Adrenal gland (tissue), 12 donors: ENCODE results near the gene SAMD4A. TPM values are rescaled to one million over a fixed set of nuclear protein-coding genes. Genes with fewer than 3 reads are reported as not detected.

ENCODE experiments used
- DNase-seq, 7 donors: peaks; one replicate each; pipeline ENCODE4 v3.0.0-alpha.2; 2019 to 2020
- H3K27ac ChIP-seq, 5 donors: fragments of 200-600 bp; sonication (generic) in 4 of 5; 1 replicate in 3 of 5; 2 replicates in 2 of 5; pipeline versions ENCODE4 v1.5.1 to v1.8.0; 2016 to 2020; ENCODE audit warnings: mild to moderate bottlenecking in 1 of 5
- H3K27me3 ChIP-seq: fragments of 200-600 bp; 2 replicates; pipeline ENCODE4 v1.8.0; 2021
- H3K36me3 ChIP-seq, 2 donors: fragments of 200-600 bp; replicated peaks in 1 of 2; 1 replicate in 1 of 2; 2 replicates in 1 of 2; pipeline versions ENCODE4 v1.5.1 to v1.8.0; 2018 to 2022
- H3K4me1 ChIP-seq, 2 donors: fragments of 200-600 bp; replicated peaks in 1 of 2; 1 replicate in 1 of 2; 2 replicates in 1 of 2; pipeline versions ENCODE4 v1.5.1 to v1.8.0; 2018 to 2021
- H3K4me3 ChIP-seq, 4 donors: fragments of 200-600 bp; sonication (generic) in 3 of 4; one replicate each; pipeline ENCODE4 v1.5.1; 2016 to 2018
- H3K9me3 ChIP-seq, 3 donors: fragments of 200-600 bp; sonication (generic) in 1 of 3; replicated peaks in 1 of 3; 1 replicate in 2 of 3; 2 replicates in 1 of 3; pipeline versions ENCODE4 v1.5.1 to v1.8.0; 2016 to 2021
- POLR2A ChIP-seq, 2 donors: fragments of 450-650 bp; IDR thresholded peaks; one replicate each; pipeline ENCODE4 v1.6.1; 2017; ENCODE audit warnings: antibody characterized with exemption in 2 of 2, mild to moderate bottlenecking in 2 of 2, moderate library complexity in 1 of 2
- WGBS, 4 donors: extraction: QIAGEN DNeasy Blood & Tissue Kit in 2 of 4; methylation state at CpG; one replicate each; pipeline versions ENCODE4 v1.1.5 to v1.1.7; 2013 to 2017; 5-methylcytosine and 5-hydroxymethylcytosine counted together
- intact Hi-C, 2 donors: fragments of 100-400 bp; cut with DNase I; formaldehyde crosslinking; loops; one replicate each; pipeline versions ENCODE4 v1.14.1 to v1.15.0; 2022 to 2023
- polyA plus RNA-seq, 3 donors: library from polyadenylated mRNA; stranded (reverse); fragments of 200-250 nt in 2 of 3; fragments of 350-450 nt in 1 of 3; fragmentation: Illumina TruSeq in 1 of 3; extraction: RNeasy Lipid Tissue Mini Kit (QIAGEN cat#74804) in 1 of 3; gene quantifications; one replicate each; pipeline ENCODE4 v1.2.3, GENCODE V29; 2013 to 2014
- total RNA-seq, 9 donors: library from RNA; depleted of rRNA in 4 of 9; stranded (reverse); fragments of >200 nt in 4 of 9; fragments of 120-200 nt in 1 of 9; fragmentation: NEBNext Ultra II Directional in 1 of 9; extraction: Animal tissue kit (Norgen Biotek cat#: 25700) in 1 of 9; gene quantifications; one replicate each; pipeline versions ENCODE4 v1.1.0 to v1.2.4, GENCODE V29; 2013 to 2023
- TF ChIP-seq, protein P1 (sequence below), 6 experiments: fragments of 450-650 bp in 4 of 6; fragments of 200-600 bp in 2 of 6; sonication (generic) in 1 of 6; IDR thresholded peaks; 1 replicate in 5 of 6; 2 replicates in 1 of 6; pipeline versions ENCODE4 v1.5.1 to v1.8.0; 2016 to 2021; ENCODE audit warnings: antibody characterized with exemption in 6 of 6, mild to moderate bottlenecking in 2 of 6, moderate library complexity in 1 of 6
- donor health status: healthy with polysubstance abuse.
- donor health status: Bipolar disorder and iron deficiency.
- donor health status: DM: yes; HTN: yes; CAD: no.
- donor health status: DM: no; HTN: no; CAD: no.
- donor health status: DM: no; HTN: no; CAD: no.
- donor health status: DM: yes; HTN: yes; CAD: no.

SAMD4A gene
- total and polyA plus RNA-seq, 12 donors: 2.2 to 13.2 (median 8.3) TPM

DNA sequence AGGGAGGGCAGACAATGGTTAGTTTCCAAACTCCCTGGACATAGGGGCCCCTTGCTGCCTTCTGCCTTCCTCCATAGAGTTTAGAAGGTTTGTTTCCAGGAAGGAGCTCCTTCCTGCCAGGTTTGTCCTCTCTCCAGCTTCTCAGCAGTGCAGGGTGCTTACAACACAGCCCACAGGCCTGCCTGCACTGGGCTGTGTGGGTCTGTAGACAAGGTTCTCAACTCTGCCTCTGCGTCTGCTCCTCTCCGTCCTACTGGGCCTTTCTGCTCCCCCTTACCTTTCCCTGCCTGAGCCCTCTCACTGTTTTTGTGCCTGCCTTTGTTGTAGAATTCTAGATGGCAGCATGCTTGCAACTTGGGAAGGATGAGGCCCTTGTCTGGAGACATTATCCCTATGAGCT lies 124.0 kb downstream of the SAMD4A start:
- 95 to 100% (median 99%) methylated on average over 2 of the region's 2 CpGs for WGBS, 4 donors
- TF ChIP-seq POLR2A (IDR thresholded peaks at IDR 0.05): no peak
- TF ChIP-seq, protein P1, sequence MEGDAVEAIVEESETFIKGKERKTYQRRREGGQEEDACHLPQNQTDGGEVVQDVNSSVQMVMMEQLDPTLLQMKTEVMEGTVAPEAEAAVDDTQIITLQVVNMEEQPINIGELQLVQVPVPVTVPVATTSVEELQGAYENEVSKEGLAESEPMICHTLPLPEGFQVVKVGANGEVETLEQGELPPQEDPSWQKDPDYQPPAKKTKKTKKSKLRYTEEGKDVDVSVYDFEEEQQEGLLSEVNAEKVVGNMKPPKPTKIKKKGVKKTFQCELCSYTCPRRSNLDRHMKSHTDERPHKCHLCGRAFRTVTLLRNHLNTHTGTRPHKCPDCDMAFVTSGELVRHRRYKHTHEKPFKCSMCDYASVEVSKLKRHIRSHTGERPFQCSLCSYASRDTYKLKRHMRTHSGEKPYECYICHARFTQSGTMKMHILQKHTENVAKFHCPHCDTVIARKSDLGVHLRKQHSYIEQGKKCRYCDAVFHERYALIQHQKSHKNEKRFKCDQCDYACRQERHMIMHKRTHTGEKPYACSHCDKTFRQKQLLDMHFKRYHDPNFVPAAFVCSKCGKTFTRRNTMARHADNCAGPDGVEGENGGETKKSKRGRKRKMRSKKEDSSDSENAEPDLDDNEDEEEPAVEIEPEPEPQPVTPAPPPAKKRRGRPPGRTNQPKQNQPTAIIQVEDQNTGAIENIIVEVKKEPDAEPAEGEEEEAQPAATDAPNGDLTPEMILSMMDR (IDR thresholded peaks at IDR 0.05): no peak
- no peaks in the 10 kb centered on the region for H3K9me3 ChIP-seq
- peak overlapping the region in 1 of 5 donors; percentile 27 for H3K27ac ChIP-seq
- DNase-seq: no peak
- H3K4me3 ChIP-seq: no peak overlapping the region
- intact Hi-C loops: loop anchor here (5.0 to 10.0 kb wide), 3 partner anchors 81 to 124 kb away; partner anchors contain the start of gene SAMD4A (in 2 of the 2)
- H3K36me3 ChIP-seq: no peaks in the 10 kb centered on the region
- no peaks in the 10 kb centered on the region for H3K27me3 ChIP-seq
- H3K4me1 ChIP-seq: peaks cover 17 to 24% of the 10 kb centered on the region in 2 donors

DNA sequence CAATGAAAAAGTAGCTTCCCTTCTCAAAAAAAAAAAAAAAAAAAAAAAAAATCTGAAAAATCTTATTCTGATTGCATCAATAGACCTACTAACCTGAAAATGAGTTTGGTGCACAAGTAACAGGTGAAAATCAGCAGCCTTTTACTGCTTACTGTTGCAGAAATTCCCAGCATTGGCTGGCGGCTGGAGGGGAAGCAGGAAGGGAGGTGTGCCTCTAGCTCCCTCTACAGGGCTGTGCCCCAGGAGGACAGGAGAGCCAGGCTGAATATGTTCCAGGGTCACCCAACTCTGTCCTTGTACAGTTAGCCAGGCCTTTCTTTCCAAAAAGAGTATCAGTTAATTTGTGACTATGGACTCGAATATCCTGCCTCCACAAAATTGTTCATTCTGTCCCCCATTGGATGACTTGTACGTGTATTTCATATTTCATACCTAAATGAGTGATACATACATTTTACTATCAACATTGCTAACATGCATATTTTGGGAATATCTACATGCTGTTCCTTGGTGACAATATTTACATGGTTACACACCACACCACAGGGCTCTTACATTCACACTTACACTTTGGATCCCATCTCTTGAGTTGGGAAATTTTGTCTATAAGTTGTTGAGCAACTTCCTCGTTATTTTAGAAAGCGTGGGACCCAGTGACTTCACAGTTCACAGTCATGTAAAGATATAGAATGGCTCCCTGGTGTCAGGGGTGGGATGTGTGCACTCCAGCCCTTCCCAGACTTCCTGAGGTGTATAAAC lies 124.8 kb downstream of the SAMD4A start:
- Histone ChIP-seq H3K9me3 (no peaks in the 10 kb centered on the region), H3K4me3 (no peak overlapping the region), H3K27me3 (no peaks in the 10 kb centered on the region), H3K36me3 (no peaks in the 10 kb centered on the region), H3K4me1 (peaks cover 14 to 17% of the 10 kb centered on the region in 2 donors), H3K27ac (peak overlapping the region in 1 of 5 donors; percentile 8)
- peak; percentile 82 to 94 (median 89) for DNase-seq
- intact Hi-C loops: loop anchor here (5.0 to 10.0 kb wide), 3 partner anchors 81 to 124 kb away; partner anchors contain the start of gene SAMD4A (in 2 of the 2)
- 27 to 43% (median 36%) methylated on average over 5 of the region's 5 CpGs for WGBS, 4 donors
- no peak for TF ChIP-seq POLR2A (IDR thresholded peaks at IDR 0.05)
- TF ChIP-seq, protein P1 (IDR thresholded peaks at IDR 0.05): peak; percentile 85 to 94 (median 92)

DNA sequence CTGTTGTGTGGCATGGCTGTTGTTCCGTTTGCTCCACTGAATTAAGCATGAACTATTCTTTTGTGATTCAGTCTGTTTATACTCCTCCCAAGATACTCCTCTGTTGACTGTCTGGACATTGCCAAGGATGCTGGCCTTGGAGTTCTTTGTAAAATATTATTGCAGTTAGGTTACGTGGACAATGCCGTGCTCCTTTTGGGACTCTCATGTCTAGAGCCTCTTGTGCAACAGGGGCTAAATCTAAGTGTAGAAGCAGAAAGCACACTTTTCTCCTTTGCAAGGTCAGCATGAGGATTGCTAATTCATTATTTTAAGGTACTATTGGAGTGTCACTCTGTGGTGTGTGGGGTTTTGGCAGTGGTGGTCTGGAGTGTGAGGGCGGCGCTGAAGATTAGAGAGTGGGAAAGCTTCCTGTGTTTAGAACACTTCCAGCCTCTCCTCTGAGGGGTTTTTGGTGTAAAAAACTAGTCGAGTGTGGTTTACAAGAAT lies 125.4 kb downstream of the SAMD4A start:
- WGBS, 4 donors: 50 to 67% (median 60%) methylated on average over 6 of the region's 6 CpGs
- TF ChIP-seq, protein P1 (IDR thresholded peaks at IDR 0.05): no peak
- TF ChIP-seq POLR2A (IDR thresholded peaks at IDR 0.05): no peak
- H3K4me3 ChIP-seq: no peak overlapping the region
- intact Hi-C loops: loop anchor here (5.0 to 10.0 kb wide), 3 partner anchors 80 to 125 kb away; partner anchors contain the start of gene SAMD4A (in 2 of the 2)
- no peaks in the 10 kb centered on the region for H3K9me3 ChIP-seq
- no peaks in the 10 kb centered on the region for H3K36me3 ChIP-seq
- peaks cover 10 to 11% of the 10 kb centered on the region in 2 donors for H3K4me1 ChIP-seq
- DNase-seq: peak in 1 of 7 donors; percentile 32
- no peaks in the 10 kb centered on the region for H3K27me3 ChIP-seq
- H3K27ac ChIP-seq: no peak overlapping the region

DNA sequence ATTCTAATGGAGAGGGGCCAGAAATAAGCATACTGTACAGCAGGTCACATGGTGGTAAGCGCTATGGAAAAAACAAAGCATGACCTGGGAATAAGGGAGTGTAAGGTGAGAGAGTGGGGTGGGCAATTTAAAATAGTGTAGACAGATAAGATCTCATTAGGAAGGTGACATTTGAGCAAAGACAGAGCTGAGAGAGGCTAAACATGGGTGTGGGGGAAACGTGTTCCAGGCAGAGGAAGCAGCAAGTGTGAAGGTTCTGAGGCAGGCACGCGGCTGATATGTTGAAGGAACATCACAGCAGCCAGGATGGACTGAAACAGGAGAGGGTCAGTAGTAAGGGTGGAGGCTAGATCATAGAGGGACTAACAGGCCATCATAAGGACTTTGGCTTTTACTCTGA lies 126.8 kb downstream of the SAMD4A start:
- intact Hi-C loops: loop anchor here (5.0 to 10.0 kb wide), 3 partner anchors 79 to 126 kb away; partner anchors contain the start of gene SAMD4A (in 2 of the 2)
- Histone ChIP-seq H3K36me3 (no peaks in the 10 kb centered on the region), H3K27me3 (no peaks in the 10 kb centered on the region), H3K4me1 (peaks cover 9 to 16% of the 10 kb centered on the region in 2 donors), H3K9me3 (no peaks in the 10 kb centered on the region), H3K4me3 (no peak overlapping the region), H3K27ac (no peak overlapping the region)
- WGBS, 4 donors: 93 to 97% (median 96%) methylated on average over 4 of the region's 4 CpGs
- TF ChIP-seq, protein P1 (IDR thresholded peaks at IDR 0.05): no peak
- no peak for TF ChIP-seq POLR2A (IDR thresholded peaks at IDR 0.05)
- DNase-seq: no peak
